DOHH2 (cell line): ENCODE measurements around the gene ITCH.

Experiments used
- EZH2phosphoT487 ChIP-seq: fragments of 200-600 bp; sonication (generic); IDR thresholded peaks from 2 replicates; pipeline ENCODE4 v1.6.1; 2017; ENCODE audit warnings: borderline replicate concordance, mild to moderate bottlenecking, antibody characterized with exemption, low read length, moderate library complexity, mixed read lengths
- TF ChIP-seq, protein P1 (sequence below): fragments of 200-600 bp; sonication (generic); IDR thresholded peaks from one replicate; pipeline ENCODE4 v1.5.1; 2014; ENCODE audit warnings: antibody characterized with exemption, mild to moderate bottlenecking, low read depth, low read length; ENCODE audit not compliant: poor library complexity, severe bottlenecking

DNA sequence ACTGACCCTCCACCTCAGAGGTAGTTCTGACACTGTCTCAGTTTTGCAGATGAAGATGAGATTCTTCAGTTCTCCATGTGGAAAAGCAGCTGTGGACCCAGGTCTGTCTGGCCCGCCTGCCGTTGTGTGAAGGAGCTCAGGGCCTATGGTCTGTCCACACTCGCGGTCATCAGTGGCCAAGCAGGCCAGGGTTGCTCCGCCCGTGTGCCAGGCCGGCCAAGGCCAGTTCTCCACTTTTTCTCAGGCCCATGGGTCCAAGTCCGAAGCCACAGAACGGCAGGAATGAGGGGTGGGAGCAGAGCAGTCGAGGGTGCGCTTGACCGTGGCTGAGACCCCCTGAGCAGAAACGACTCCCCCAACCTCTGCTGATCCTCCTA is 186.8 kb downstream of the ITCH start:
- TF ChIP-seq, protein P1, sequence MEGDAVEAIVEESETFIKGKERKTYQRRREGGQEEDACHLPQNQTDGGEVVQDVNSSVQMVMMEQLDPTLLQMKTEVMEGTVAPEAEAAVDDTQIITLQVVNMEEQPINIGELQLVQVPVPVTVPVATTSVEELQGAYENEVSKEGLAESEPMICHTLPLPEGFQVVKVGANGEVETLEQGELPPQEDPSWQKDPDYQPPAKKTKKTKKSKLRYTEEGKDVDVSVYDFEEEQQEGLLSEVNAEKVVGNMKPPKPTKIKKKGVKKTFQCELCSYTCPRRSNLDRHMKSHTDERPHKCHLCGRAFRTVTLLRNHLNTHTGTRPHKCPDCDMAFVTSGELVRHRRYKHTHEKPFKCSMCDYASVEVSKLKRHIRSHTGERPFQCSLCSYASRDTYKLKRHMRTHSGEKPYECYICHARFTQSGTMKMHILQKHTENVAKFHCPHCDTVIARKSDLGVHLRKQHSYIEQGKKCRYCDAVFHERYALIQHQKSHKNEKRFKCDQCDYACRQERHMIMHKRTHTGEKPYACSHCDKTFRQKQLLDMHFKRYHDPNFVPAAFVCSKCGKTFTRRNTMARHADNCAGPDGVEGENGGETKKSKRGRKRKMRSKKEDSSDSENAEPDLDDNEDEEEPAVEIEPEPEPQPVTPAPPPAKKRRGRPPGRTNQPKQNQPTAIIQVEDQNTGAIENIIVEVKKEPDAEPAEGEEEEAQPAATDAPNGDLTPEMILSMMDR, result no peak
- no peak for TF ChIP-seq EZH2phosphoT487
